GM23338 (cell line): ENCODE measurements around the gene FAM20C. TPM values are rescaled to one million over a fixed set of nuclear protein-coding genes. Genes with fewer than 3 reads are reported as not detected.
A peak's percentile ranks its signal among the peaks of the same experiment; 100 is the strongest.

Source experiments
- ATAC-seq: fragments of 200-7000 bp; cut with Tn5 transposase; 3 replicates; pipeline ENCODE4 v1.9.1; 2020
- DNase-seq: peaks from one replicate; pipeline ENCODE4 v3.0.0-alpha.2; 2015; ENCODE audit warnings: low spot score
- H2AFZ ChIP-seq: fragments of 200-600 bp; sonication (generic); 2 replicates; pipeline ENCODE4 v1.8.0; 2016; ENCODE audit warnings: antibody characterized with exemption, mild to moderate bottlenecking, moderate library complexity
- H3F3A ChIP-seq: fragments of 200-600 bp; sonication (generic); replicated peaks from 2 replicates; pipeline ENCODE4 v1.8.0; 2017; ENCODE audit warnings: antibody characterized with exemption, mixed run types, low read depth
- H3K27ac ChIP-seq: fragments of 200-600 bp; sonication (generic); 2 replicates; pipeline ENCODE4 v1.6.1; 2016; ENCODE audit warnings: low read depth
- H3K27me3 ChIP-seq: fragments of 200-600 bp; sonication (generic); 2 replicates; pipeline ENCODE4 v1.8.0; 2016; ENCODE audit warnings: mild to moderate bottlenecking, mixed run types, moderate library complexity; ENCODE audit not compliant: insufficient read depth
- H3K36me3 ChIP-seq: fragments of 200-600 bp; sonication (generic); 2 replicates; pipeline ENCODE4 v1.8.0; 2016; ENCODE audit warnings: mild to moderate bottlenecking; ENCODE audit not compliant: insufficient read depth
- H3K4me1 ChIP-seq: fragments of 200-600 bp; sonication (generic); 2 replicates; pipeline ENCODE4 v1.8.0; 2016; ENCODE audit warnings: mild to moderate bottlenecking, moderate library complexity; ENCODE audit not compliant: insufficient read depth
- H3K4me2 ChIP-seq: fragments of 200-600 bp; sonication (generic); 2 replicates; pipeline ENCODE4 v1.7.1; 2017; ENCODE audit warnings: mixed run types
- H3K4me3 ChIP-seq: fragments of 200-600 bp; sonication (generic); 2 replicates; pipeline ENCODE4 v1.6.1; 2016; ENCODE audit warnings: mixed run types
- H3K79me2 ChIP-seq: fragments of 200-600 bp; sonication (generic); replicated peaks from 2 replicates; pipeline ENCODE4 v1.8.0; 2017; ENCODE audit warnings: mild to moderate bottlenecking; ENCODE audit not compliant: insufficient read depth
- H3K9me2 ChIP-seq: fragments of 200-600 bp; sonication (generic); 2 replicates; pipeline ENCODE4 v1.8.0; 2017; ENCODE audit not compliant: insufficient read depth
- H4K20me1 ChIP-seq: fragments of 200-600 bp; sonication (generic); replicated peaks from 2 replicates; pipeline ENCODE4 v1.8.0; 2017; ENCODE audit warnings: mild to moderate bottlenecking; ENCODE audit not compliant: insufficient read depth
- H3K27ac Mint-ChIP-seq: 2 replicates; pipeline ENCODE4 v1.8.0; 2020; ENCODE audit warnings: inconsistent platforms, mild to moderate bottlenecking, moderate library complexity, mixed read lengths
- H3K27me3 Mint-ChIP-seq: 3 replicates; pipeline ENCODE4 v1.8.0; 2022; ENCODE audit warnings: low read depth, mild to moderate bottlenecking, moderate library complexity, mixed read lengths, inconsistent platforms; ENCODE audit not compliant: insufficient read depth, poor library complexity
- H3K36me3 Mint-ChIP-seq: 3 replicates; pipeline ENCODE4 v1.8.0; 2021; ENCODE audit warnings: low read depth, mild to moderate bottlenecking, inconsistent platforms, moderate library complexity, mixed read lengths
- H3K4me1 Mint-ChIP-seq: 3 replicates; pipeline ENCODE4 v1.8.0; 2020; ENCODE audit warnings: mild to moderate bottlenecking, inconsistent platforms, mixed read lengths
- H3K4me3 Mint-ChIP-seq: 3 replicates; pipeline ENCODE4 v1.8.0; 2021; ENCODE audit warnings: moderate library complexity, mild to moderate bottlenecking, inconsistent platforms, mixed read lengths
- H3K9me3 Mint-ChIP-seq: 3 replicates; pipeline ENCODE4 v1.8.0; 2020; ENCODE audit warnings: moderate library complexity, mild to moderate bottlenecking, inconsistent platforms, mixed read lengths
- CREB1 ChIP-seq: fragments of 250-450 bp; sonication (Bioruptor Pico); IDR thresholded peaks from 2 replicates; pipeline ENCODE4 v1.5.0; 2020; ENCODE audit warnings: low read depth, mild to moderate bottlenecking, moderate library complexity
- CTCF ChIP-seq, 2 experiments: fragments of 200-600 bp in 1 of 2; sonication (generic) in 1 of 2; conservative IDR thresholded peaks; 2 replicates each; pipeline versions ENCODE4 v1.5.1 to v1.6.1; 2016 to 2017; ENCODE audit warnings: antibody characterized with exemption in 2 of 2, low read depth in 2 of 2, mild to moderate bottlenecking in 2 of 2, moderate library complexity in 1 of 2
- ETS1 ChIP-seq: IDR thresholded peaks from 2 replicates; pipeline ENCODE4 v1.6.1; 2016; ENCODE audit warnings: antibody characterized with exemption
- EZH2 ChIP-seq: fragments of 200-600 bp; sonication (generic); IDR thresholded peaks from one replicate; pipeline ENCODE4 v1.8.0; 2017; ENCODE audit warnings: antibody characterized with exemption, mild to moderate bottlenecking, low read depth; ENCODE audit not compliant: unreplicated experiment
- EZH2phosphoT487 ChIP-seq: fragments of 200-600 bp; sonication (generic); IDR thresholded peaks from one replicate; pipeline ENCODE4 v1.8.1; 2018; ENCODE audit warnings: antibody characterized with exemption; ENCODE audit not compliant: unreplicated experiment
- JUNB ChIP-seq: IDR thresholded peaks from one replicate; pipeline ENCODE4 v1.6.1; 2016; ENCODE audit warnings: antibody characterized with exemption; ENCODE audit not compliant: unreplicated experiment
- NANOG ChIP-seq: IDR thresholded peaks from 2 replicates; pipeline ENCODE4 v1.6.1; 2016; ENCODE audit warnings: antibody characterized with exemption, borderline replicate concordance
- POLR2AphosphoS5 ChIP-seq: IDR thresholded peaks from 2 replicates; pipeline ENCODE4 v1.6.1; 2016; ENCODE audit warnings: antibody characterized with exemption, low read depth
- REST ChIP-seq: IDR thresholded peaks from one replicate; pipeline ENCODE4 v1.6.1; 2018; ENCODE audit warnings: antibody characterized with exemption; ENCODE audit not compliant: unreplicated experiment
- STAT1 ChIP-seq: IDR thresholded peaks from one replicate; pipeline ENCODE4 v1.6.1; 2016; ENCODE audit warnings: antibody characterized with exemption; ENCODE audit not compliant: unreplicated experiment
- ZNF114 ChIP-seq: fragments of 250-450 bp; sonication (Bioruptor Pico); IDR thresholded peaks from 2 replicates; pipeline ENCODE4 v1.5.0; 2020; ENCODE audit warnings: mild to moderate bottlenecking, moderate library complexity
- ZNF331 ChIP-seq: fragments of 250-450 bp; sonication (Bioruptor Pico); IDR thresholded peaks from 2 replicates; pipeline ENCODE4 v1.5.0; 2020; ENCODE audit warnings: low read depth, mild to moderate bottlenecking, moderate library complexity
- ZNF462 ChIP-seq: fragments of 250-450 bp; sonication (Bioruptor Pico); IDR thresholded peaks from 2 replicates; pipeline ENCODE4 v1.5.0; 2020; ENCODE audit warnings: mild to moderate bottlenecking, moderate library complexity
- polyA plus RNA-seq: library from polyadenylated mRNA; unstranded; fragments of >200 nt; fragmentation: Nextera tagmentation; extraction: Ambion mirVana; gene quantifications from 2 replicates; pipeline ENCODE4 v1.2.1, GENCODE V29; 2016
- total RNA-seq: library from RNA; depleted of rRNA; stranded (reverse); fragments of >200 nt; shearing (Covaris generic); gene quantifications from 2 replicates; pipeline ENCODE4 v1.2.3, GENCODE V29; 2014

Gene FAM20C
- total and polyA plus RNA-seq, 2 experiments from 2014 or later: 7.6 to 24.8 TPM

GRCh38 chr7:219581-220150, 27.3 kb downstream of the FAM20C start:
- Histone ChIP-seq H3F3A (no peaks in the 10 kb centered on the region), H3K27ac (0 out of 2 replicates have a peak overlapping the region, but pooled peaks have one; percentile 19), H3K36me3 (no peaks in the 10 kb centered on the region), H3K4me1 (no peaks in the 10 kb centered on the region), H2AFZ (no peak overlapping the region), H3K27me3 (no peaks in the 10 kb centered on the region), H4K20me1 (0 out of 2 replicates have a peak, but pooled peaks cover 4% of the 10 kb centered on the region), H3K79me2 (no peaks in the 10 kb centered on the region), H3K9me2 (no peaks in the 10 kb centered on the region), H3K4me3 (no peak overlapping the region), H3K4me2 (no peak overlapping the region)
- DNase-seq (no peak), ATAC-seq (no peak)
- Mint-ChIP-seq H3K36me3 (peaks cover 14% of the 10 kb centered on the region), H3K27ac (no peak overlapping the region), H3K9me3 (no peaks in the 10 kb centered on the region), H3K4me1 (peaks cover 11% of the 10 kb centered on the region), H3K27me3 (peaks cover 7% of the 10 kb centered on the region), H3K4me3 (no peak overlapping the region)
- no peak for TF ChIP-seq ZNF331
- no peak for TF ChIP-seq NANOG
- TF ChIP-seq REST: no peak
- no peak for TF ChIP-seq ETS1
- no peak for TF ChIP-seq JUNB
- TF ChIP-seq ZNF114 (CRISPR knock-in tag): no peak
- TF ChIP-seq EZH2phosphoT487: no peak
- TF ChIP-seq ZNF462 (CRISPR knock-in tag): no peak
- TF ChIP-seq CREB1: no peak
- TF ChIP-seq CTCF (conservative IDR thresholded peaks at IDR 0.05; ENCODE audit: low read depth in 2 of 2): no peak
- no peak for TF ChIP-seq EZH2
- no peak for TF ChIP-seq POLR2AphosphoS5
- TF ChIP-seq STAT1: no peak
